ENCODE results near the gene CDK10. TPM values are rescaled to one million over a fixed set of nuclear protein-coding genes. Genes with fewer than 3 reads are reported as not detected.

CDK10 gene
- total and polyA plus RNA-seq, 9 of the 15 experiments (the other 6 are each of a cell fraction or from before 2014, with no cell fraction given), result 2.0 to 85.1 (median 40.1) TPM

DNA sequence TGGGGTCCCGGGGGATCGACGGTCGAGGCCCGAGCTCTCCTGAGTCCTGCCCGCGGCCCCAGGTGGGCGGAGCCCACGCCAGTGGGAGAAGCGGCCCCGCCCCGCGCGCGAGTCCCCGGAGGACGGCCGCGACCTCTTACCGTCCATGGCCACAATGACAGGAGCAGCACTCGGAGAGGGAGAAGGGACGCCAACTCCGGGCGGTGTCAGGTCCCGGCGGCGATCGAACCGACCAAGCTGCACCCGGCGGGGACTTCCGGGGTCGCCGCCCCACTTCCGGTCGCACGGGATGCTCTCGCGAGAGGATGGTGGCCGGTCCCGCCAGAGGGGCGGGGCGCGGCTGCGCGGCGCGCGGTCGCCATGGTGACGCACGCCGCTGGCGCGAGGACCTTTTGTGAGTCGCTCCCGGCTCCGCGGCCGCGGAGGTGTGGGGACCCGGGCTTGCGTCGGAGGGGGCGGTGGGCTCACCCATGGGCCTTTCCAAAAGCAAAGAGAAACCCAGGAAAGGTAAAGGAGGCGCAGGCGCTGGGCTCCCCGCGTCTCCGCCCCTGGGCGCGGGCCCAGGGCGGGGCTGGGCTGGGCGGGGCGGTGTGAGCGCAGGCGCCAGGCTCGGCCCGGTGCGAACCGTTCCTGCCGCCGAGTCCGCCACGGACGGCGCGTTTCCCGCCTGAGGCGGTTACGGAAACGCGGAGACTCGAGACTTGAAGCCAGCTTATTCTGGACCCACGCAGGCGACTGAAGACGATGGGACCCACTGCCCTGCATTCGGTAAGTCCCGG lies 28.9 kb upstream of the CDK10 start, which contains the start of the genes CHMP1A and SPATA33 (continued):
- peak; percentile 73 for TF ChIP-seq CREB1 (IDR thresholded peaks at IDR 0.05)
- TF ChIP-seq CREB1 (CRISPR knock-in tag; IDR thresholded peaks at IDR 0.05), result no peak
- 0 out of 2 replicates have a peak, but pooled peaks have one; percentile 40 for TF ChIP-seq HBP1 (CRISPR knock-in tag; IDR thresholded peaks at IDR 0.05)
- peak; percentile 91 for TF ChIP-seq CXXC5 (CRISPR knock-in tag; IDR thresholded peaks at IDR 0.05)
- no peak for TF ChIP-seq IFI16 (CRISPR knock-in tag; IDR thresholded peaks at IDR 0.05)
- 0 out of 2 replicates have a peak, but pooled peaks have one; percentile 18 for TF ChIP-seq EGR1 (conservative IDR thresholded peaks at IDR 0.05)
- peak; percentile 60 for TF ChIP-seq CREB3L1 (IDR thresholded peaks at IDR 0.05; ENCODE audit: borderline replicate concordance, low read depth)
- TF ChIP-seq HDGF (IDR thresholded peaks at IDR 0.05), result no peak
- no peak for TF ChIP-seq COPS2 (conservative IDR thresholded peaks at IDR 0.05)
- 0 out of 2 replicates have a peak, but pooled peaks have one; percentile 13 for TF ChIP-seq HOMEZ (CRISPR knock-in tag; IDR thresholded peaks at IDR 0.05)
- TF ChIP-seq ZNF217 (CRISPR knock-in tag; IDR thresholded peaks at IDR 0.05), result no peak
- no peak for TF ChIP-seq EZH2 (IDR thresholded peaks at IDR 0.05; ENCODE audit: borderline replicate concordance, low read depth, low read length)
- TF ChIP-seq EHMT2 (IDR thresholded peaks at IDR 0.05), result no peak
- peak; percentile 99 for TF ChIP-seq ELF1 (tag; IDR thresholded peaks at IDR 0.05)
- 0 out of 2 replicates have a peak, but pooled peaks have one; percentile 70 for TF ChIP-seq TGIF2 (CRISPR knock-in tag; IDR thresholded peaks at IDR 0.05)
- TF ChIP-seq TBP (optimal IDR thresholded peaks at IDR 0.05; ENCODE audit: low read depth, low read length), result peak; percentile 54
- TF ChIP-seq ZNF280A (IDR thresholded peaks at IDR 0.05; ENCODE audit: low read depth, partially characterized antibody), result no peak
- TF ChIP-seq KLF6 (CRISPR knock-in tag; IDR thresholded peaks at IDR 0.05; ENCODE audit: borderline replicate concordance), result peak; percentile 77; the same call in 1 of the 2 replicates
- peak; percentile 65; the same call in 1 of the 2 replicates for TF ChIP-seq KAT7 (CRISPR knock-in tag; IDR thresholded peaks at IDR 0.05; ENCODE audit: borderline replicate concordance)
- TF ChIP-seq SMAD1 (IDR thresholded peaks at IDR 0.05; ENCODE audit: low read depth, low read length, partially characterized antibody), result no peak
- TF ChIP-seq, protein P1, sequence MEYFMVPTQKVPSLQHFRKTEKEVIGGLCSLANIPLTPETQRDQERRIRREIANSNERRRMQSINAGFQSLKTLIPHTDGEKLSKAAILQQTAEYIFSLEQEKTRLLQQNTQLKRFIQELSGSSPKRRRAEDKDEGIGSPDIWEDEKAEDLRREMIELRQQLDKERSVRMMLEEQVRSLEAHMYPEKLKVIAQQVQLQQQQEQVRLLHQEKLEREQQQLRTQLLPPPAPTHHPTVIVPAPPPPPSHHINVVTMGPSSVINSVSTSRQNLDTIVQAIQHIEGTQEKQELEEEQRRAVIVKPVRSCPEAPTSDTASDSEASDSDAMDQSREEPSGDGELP (CRISPR knock-in tag; IDR thresholded peaks at IDR 0.05; ENCODE audit: borderline replicate concordance), result peak; percentile 65; the same call in 1 of the 2 replicates
- TF ChIP-seq POLR2A (conservative IDR thresholded peaks at IDR 0.05), result peak; percentile 79
